Measurements from ENCODE around the gene DIO1. TPM values are rescaled to one million over a fixed set of nuclear protein-coding genes. Genes with fewer than 3 reads are reported as not detected.

Gene DIO1
- polyA plus RNA-seq, 3 donors, result 0.22 to 0.73 TPM; not detected in 1

- H3K4me1 Mint-ChIP-seq, result peaks cover 26% of the 10 kb centered on the region
- Histone ChIP-seq H3K27me3 (ENCODE audit: control insufficient read depth in 2 of 2, insufficient read depth in 2 of 2, low read length in 2 of 2) (no peaks in the 10 kb centered on the region), H2AFZ (ENCODE audit: insufficient read depth, low read depth, low read length, poor library complexity, severe bottlenecking) (no peak overlapping the region), H4K20me1 (ENCODE audit: insufficient read depth, low read length) (no peaks in the 10 kb centered on the region), H3K4me2 (replicated peaks; ENCODE audit: extremely low read depth, low read length, poor library complexity, severe bottlenecking) (no peak overlapping the region), H3K4me3 (replicated peaks in 1 of 3; ENCODE audit: low read depth in 2 of 3, low read length in 3 of 3) (no peak overlapping the region), H3K4me1 (ENCODE audit: control insufficient read depth in 1 of 2, insufficient read depth in 2 of 2, low read length in 2 of 2) (peaks cover 15 to 19% of the 10 kb centered on the region in 2 donors), H3K79me2 (ENCODE audit: insufficient read depth, low read length) (no peaks in the 10 kb centered on the region), H3K9ac (ENCODE audit: insufficient read depth, low read length, poor library complexity, severe bottlenecking) (no peak overlapping the region), H3K36me3 (replicated peaks in 1 of 2; ENCODE audit: control insufficient read depth in 1 of 2, insufficient read depth in 2 of 2, low read length in 2 of 2) (no peaks in the 10 kb centered on the region), H3K9me3 (replicated peaks in 1 of 2; ENCODE audit: control insufficient read depth in 1 of 2, insufficient read depth in 1 of 2, low read length in 2 of 2) (no peaks in the 10 kb centered on the region), H3K27ac (ENCODE audit: low read depth in 1 of 2, low read length in 2 of 2) (no peak overlapping the region)
- H3K27ac Mint-ChIP-seq, result no peak overlapping the region
- H3K9me3 Mint-ChIP-seq, result no peaks in the 10 kb centered on the region
- H3K36me3 Mint-ChIP-seq, result no peaks in the 10 kb centered on the region
- WGBS (ENCODE audit: insufficient coverage), result no CpG with 5 or more reads among the region's 2 CpGs
- TF ChIP-seq CTCF (IDR thresholded peaks at IDR 0.05), result no peak
- DNase-seq, result no peak
- H3K27me3 Mint-ChIP-seq (ENCODE audit: low read depth in 3 of 3), result peaks cover 0 to 2% (median 2%) of the 10 kb centered on the region in 3 donors
- no peak overlapping the region for H3K4me3 Mint-ChIP-seq
- intact Hi-C loops (cut with micrococcal nuclease), result loop anchor here in 1 of 2 donors (10.0 kb wide), 1 partner anchor 158 kb away; the partner anchor contains the start of genes TCEANC2 and TMEM59
Observed at GRCh38 chr1:53896635-53897229, 2.7 kb downstream of the DIO1 start.

- no peaks in the 10 kb centered on the region for H3K9me3 ChIP-seq (replicated peaks in 1 of 2; ENCODE audit: control insufficient read depth in 1 of 2, insufficient read depth in 1 of 2, low read length in 2 of 2)
- no peaks in the 10 kb centered on the region for H3K36me3 ChIP-seq (replicated peaks in 1 of 2; ENCODE audit: control insufficient read depth in 1 of 2, insufficient read depth in 2 of 2, low read length in 2 of 2)
- no peaks in the 10 kb centered on the region for H3K79me2 ChIP-seq (ENCODE audit: insufficient read depth, low read length)
- no peaks in the 10 kb centered on the region for H3K9me3 Mint-ChIP-seq
- no peak for TF ChIP-seq CTCF (IDR thresholded peaks at IDR 0.05)
- H3K27me3 Mint-ChIP-seq (ENCODE audit: low read depth in 3 of 3), result peaks cover 0 to 2% (median 0%) of the 10 kb centered on the region in 3 donors
- H3K4me2 ChIP-seq (replicated peaks; ENCODE audit: extremely low read depth, low read length, poor library complexity, severe bottlenecking), result no peak overlapping the region
- no peak overlapping the region for H3K27ac Mint-ChIP-seq
- H3K36me3 Mint-ChIP-seq, result no peaks in the 10 kb centered on the region
- no peak overlapping the region for H3K4me3 Mint-ChIP-seq
- no peaks in the 10 kb centered on the region for H3K27me3 ChIP-seq (ENCODE audit: control insufficient read depth in 2 of 2, insufficient read depth in 2 of 2, low read length in 2 of 2)
- no peak overlapping the region for H3K4me3 ChIP-seq (replicated peaks in 1 of 3; ENCODE audit: low read depth in 2 of 3, low read length in 3 of 3)
- H3K9ac ChIP-seq (ENCODE audit: insufficient read depth, low read length, poor library complexity, severe bottlenecking), result no peak overlapping the region
- intact Hi-C loops (cut with micrococcal nuclease), result loop anchor here in 1 of 2 donors (10.0 kb wide), 1 partner anchor 156 kb away; the partner anchor contains the start of genes TCEANC2 and TMEM59
- no peak for DNase-seq
- H3K27ac ChIP-seq (ENCODE audit: low read depth in 1 of 2, low read length in 2 of 2), result no peak overlapping the region
- no peaks in the 10 kb centered on the region for H3K4me1 ChIP-seq (ENCODE audit: control insufficient read depth in 1 of 2, insufficient read depth in 2 of 2, low read length in 2 of 2)
- no CpG with 5 or more reads among the region's 2 CpGs for WGBS (ENCODE audit: insufficient coverage)
- peaks cover 4% of the 10 kb centered on the region for H3K4me1 Mint-ChIP-seq
- H4K20me1 ChIP-seq (ENCODE audit: insufficient read depth, low read length), result no peaks in the 10 kb centered on the region
- H2AFZ ChIP-seq (ENCODE audit: insufficient read depth, low read depth, low read length, poor library complexity, severe bottlenecking), result no peak overlapping the region
Observed at GRCh38 chr1:53899206-53899628, 5.2 kb downstream of the DIO1 start.

Data from CD14-positive monocyte (primary cell).